Posterior vena cava (tissue), 2 donors: ENCODE data around the gene HOXA9. TPM values are rescaled to one million over a fixed set of nuclear protein-coding genes. Genes with fewer than 3 reads are reported as not detected.

ENCODE experiments used
- DNase-seq: peaks from one replicate; pipeline ENCODE4 v3.0.0-alpha.2; 2020; ENCODE audit warnings: low spot score
- intact Hi-C, 2 donors: fragments of 100-400 bp; cut with DNase I; formaldehyde crosslinking; loops; one replicate each; pipeline versions ENCODE4 v1.14.1 to v1.14.2; 2022 to 2023
- total RNA-seq, 2 donors: library from RNA; stranded (reverse); fragmentation: NEBNext Ultra II Directional; extraction: Animal tissue kit (Norgen Biotek cat#: 25700); gene quantifications; one replicate each; pipeline ENCODE4 v1.2.1, GENCODE V29; 2021
- donor health status: DM: yes; HTN: yes; CAD: no.
- donor health status: DM: yes; HTN: yes; CAD: no.

Gene HOXA9
- total RNA-seq, 2 donors from 2014 or later, result 7.4 TPM

GRCh38 chr7:27129729-27130539 lies 35.4 kb downstream of the HOXA9 start:
- no peak for DNase-seq
- intact Hi-C loops, result loop anchor here in 1 of 2 donors (10.0 kb wide), 1 partner anchor 95 kb away; no protein-coding TSS in a partner anchor

- intact Hi-C loops, result loop anchor here in 1 of 2 donors (10.0 kb wide), 1 partner anchor 94 kb away; no protein-coding TSS in a partner anchor
- DNase-seq, result no peak
These were observed 36.3 kb downstream of the HOXA9 start for GRCh38 chr7:27128776-27129728.

GRCh38 chr7:27128034-27128433 lies 37.3 kb downstream of the HOXA9 start:
- no peak for DNase-seq
- intact Hi-C loops, result loop anchor here in 1 of 2 donors (10.0 kb wide), 1 partner anchor 93 kb away; no protein-coding TSS in a partner anchor

- intact Hi-C loops, result loop anchor here in 1 of 2 donors (10.0 kb wide), 1 partner anchor 92 kb away; no protein-coding TSS in a partner anchor
- no peak for DNase-seq
These were observed 38.6 kb downstream of the HOXA9 start for GRCh38 chr7:27126596-27127327.

- intact Hi-C loops, result loop anchor here in 1 of 2 donors (10.0 kb wide), 1 partner anchor 91 kb away; no protein-coding TSS in a partner anchor
- no peak for DNase-seq
These were observed 39.3 kb downstream of the HOXA9 start for GRCh38 chr7:27125986-27126394.

GRCh38 chr7:27124902-27125689 lies 40.2 kb downstream of the HOXA9 start:
- no peak for DNase-seq
- intact Hi-C loops, result loop anchor here in 1 of 2 donors (10.0 kb wide), 1 partner anchor 90 kb away; no protein-coding TSS in a partner anchor

GRCh38 chr7:27124096-27124901 lies 41.0 kb downstream of the HOXA9 start:
- peak; percentile 96 for DNase-seq
- intact Hi-C loops, result loop anchor here in 1 of 2 donors (10.0 kb wide), 1 partner anchor 89 kb away; no protein-coding TSS in a partner anchor

- DNase-seq, result peak; percentile 83
These were observed 41.8 kb downstream of the HOXA9 start for GRCh38 chr7:27123477-27124053.

GRCh38 chr7:27123007-27123476 lies 42.3 kb downstream of the HOXA9 start:
- intact Hi-C loops, result loop anchor here in 1 of 2 donors (10.0 kb wide), 1 partner anchor 88 kb away; no protein-coding TSS in a partner anchor
- DNase-seq, result no peak

More at GRCh38 chr7:27123477-27124053, 41.8 kb downstream of the HOXA9 start:
- intact Hi-C loops, result loop anchor here in 1 of 2 donors (10.0 kb wide), 1 partner anchor 89 kb away; no protein-coding TSS in a partner anchor

- intact Hi-C loops, result loop anchor here in 1 of 2 donors (10.0 kb wide), 1 partner anchor 87 kb away; no protein-coding TSS in a partner anchor
These were observed 43.0 kb downstream of the HOXA9 start for GRCh38 chr7:27122077-27122910.

GRCh38 chr7:27121684-27122076 lies 43.7 kb downstream of the HOXA9 start:
- intact Hi-C loops, result loop anchor here in 1 of 2 donors (10.0 kb wide), 1 partner anchor 87 kb away; no protein-coding TSS in a partner anchor
- DNase-seq, result no peak

More at GRCh38 chr7:27122077-27122910, 43.0 kb downstream of the HOXA9 start:
- DNase-seq, result peak; percentile 76

- intact Hi-C loops, result no loop called here
- no peak for DNase-seq
These were observed 45.9 kb downstream of the HOXA9 start for GRCh38 chr7:27119412-27119911.

- no peak for DNase-seq
- intact Hi-C loops, result no loop called here
These were observed 46.8 kb downstream of the HOXA9 start for GRCh38 chr7:27118580-27118979.

GRCh38 chr7:27117887-27118491 lies 47.3 kb downstream of the HOXA9 start:
- intact Hi-C loops, result no loop called here
- no peak for DNase-seq
